A549 (cell line): ENCODE measurements around the gene NEIL3. TPM values are rescaled to one million over a fixed set of nuclear protein-coding genes. Genes with fewer than 3 reads are reported as not detected.

Experiments
- ATAC-seq, 2 experiments: fragments of 200-7000 bp in 1 of 2; fragments of >200 bp in 1 of 2; cut with Nextera tagmentation in 1 of 2; cut with Tn5 transposase in 1 of 2; 3 replicates each; pipeline versions ENCODE4 v1.8.0 to v1.9.1; 2018 to 2020; ENCODE audit warnings: mild to moderate bottlenecking in 1 of 2, moderate library complexity in 1 of 2
- CTCF ChIA-PET: fragments of 300-600 bp; sonication (Branson Sonifier 250); formaldehyde crosslinking; extraction: SDS; loops from one replicate; lab custom pipeline; 2021; ENCODE audit warnings: antibody characterized with exemption, inconsistent platforms; lab: Yijun Ruan, JAX
- POLR2A ChIA-PET: fragments of 350-600 bp; formaldehyde crosslinking; extraction: SDS; loops from one replicate; lab custom pipeline; 2021; ENCODE audit warnings: antibody characterized with exemption, inconsistent platforms; lab: Yijun Ruan, JAX
- DNase-seq, 2 experiments: peaks; one replicate each; pipeline versions ENCODE4 v3.0.0 to v3.0.0-alpha.2; 2011 to 2016; ENCODE audit warnings: low read depth in 1 of 2, low spot score in 1 of 2
- FAIRE-seq: peaks from 2 replicates; lab custom pipeline; 2011; peaks lifted over from hg19 to GRCh38; lab: Jason Lieb, UNC
- H3K27ac ChIP-seq, 2 experiments: fragments of >200 bp; sonication (Bioruptor Twin); formaldehyde crosslinking; 3 replicates each; pipeline ENCODE4 v1.5.1; 2016 to 2017
- H3K4me1 ChIP-seq: fragments of >200 bp; sonication (Bioruptor Twin); formaldehyde crosslinking; 3 replicates; pipeline ENCODE4 v1.6.1; 2016
- H3K4me2 ChIP-seq: fragments of >200 bp; sonication (Bioruptor Twin); formaldehyde crosslinking; 3 replicates; pipeline ENCODE4 v1.6.1; 2016
- H3K4me3 ChIP-seq: fragments of >200 bp; sonication (Bioruptor Twin); formaldehyde crosslinking; 3 replicates; pipeline ENCODE4 v1.5.1; 2016
- H3K9me3 ChIP-seq: fragments of >200 bp; sonication (Bioruptor Twin); formaldehyde crosslinking; 3 replicates; pipeline ENCODE4 v1.6.1; 2016
- ATOH8 ChIP-seq: fragments of 250-450 bp; sonication (Bioruptor Pico); IDR thresholded peaks from 2 replicates; pipeline ENCODE4 v1.5.0; 2020; ENCODE audit warnings: low read depth, mild to moderate bottlenecking, moderate library complexity
- CBX2 ChIP-seq: fragments of 200-600 bp; sonication (generic); IDR thresholded peaks from 2 replicates; pipeline ENCODE4 v1.6.1; 2016; ENCODE audit warnings: low read depth, mild to moderate bottlenecking, borderline replicate concordance
- CBX8 ChIP-seq: fragments of 200-600 bp; sonication (generic); IDR thresholded peaks from 2 replicates; pipeline ENCODE4 v1.6.1; 2016
- CEBPB ChIP-seq, 2 experiments: fragments of >200 bp in 1 of 2; sonication (Bioruptor Twin) in 1 of 2; formaldehyde crosslinking in 1 of 2; IDR thresholded peaks; 2 replicates each; pipeline ENCODE4 v1.6.1; 2012 to 2016
- EP300 ChIP-seq, 2 experiments: fragments of >200 bp; sonication (Bioruptor Twin); formaldehyde crosslinking; IDR thresholded peaks; 2 replicates in 1 of 2; 3 replicates in 1 of 2; pipeline ENCODE4 v1.6.1; 2016 to 2017
- FOSL2 ChIP-seq, 2 experiments: fragments of 450-650 bp in 1 of 2; fragments of >200 bp in 1 of 2; sonication (Bioruptor Twin) in 1 of 2; formaldehyde crosslinking; IDR thresholded peaks; 2 replicates each; pipeline versions ENCODE4 v1.5.0 to v1.6.1; 2016 to 2020; ENCODE audit warnings: mild to moderate bottlenecking in 1 of 2, moderate library complexity in 1 of 2
- GATA3 ChIP-seq: IDR thresholded peaks from 2 replicates; pipeline ENCODE4 v1.6.1; 2012; ENCODE audit warnings: borderline replicate concordance
- HDAC2 ChIP-seq: fragments of 200-600 bp; sonication (generic); IDR thresholded peaks from 2 replicates; pipeline ENCODE4 v1.6.1; 2016
- HES2 ChIP-seq: fragments of >200 bp; sonication (Bioruptor Twin); formaldehyde crosslinking; IDR thresholded peaks from 2 replicates; pipeline ENCODE4 v1.6.1; 2016
- HEYL ChIP-seq: fragments of 250-450 bp; sonication (Bioruptor Pico); IDR thresholded peaks from 2 replicates; pipeline ENCODE4 v1.8.0; 2021; ENCODE audit warnings: mild to moderate bottlenecking, moderate library complexity
- HOXB13 ChIP-seq: fragments of 250-450 bp; sonication (Bioruptor Pico); IDR thresholded peaks from 2 replicates; pipeline ENCODE4 v1.5.0; 2020; ENCODE audit warnings: low read depth, mild to moderate bottlenecking, moderate library complexity
- JUN ChIP-seq, 2 experiments: fragments of >200 bp; sonication (Bioruptor Twin); formaldehyde crosslinking; IDR thresholded peaks; 2 replicates in 1 of 2; 3 replicates in 1 of 2; pipeline ENCODE4 v1.6.1; 2016 to 2017
- KDM1A ChIP-seq: fragments of 200-600 bp; sonication (generic); IDR thresholded peaks from 2 replicates; pipeline ENCODE4 v1.6.1; 2016; ENCODE audit warnings: low read depth, mild to moderate bottlenecking
- MAFK ChIP-seq: fragments of 450-650 bp; IDR thresholded peaks from 2 replicates; pipeline ENCODE4 v1.6.1; 2014; ENCODE audit not compliant: partially characterized antibody
- MAX ChIP-seq: IDR thresholded peaks from 2 replicates; pipeline ENCODE4 v1.6.1; 2012
- MAZ ChIP-seq: fragments of 150-350 bp; IDR thresholded peaks from 2 replicates; pipeline ENCODE4 v1.6.1; 2014; ENCODE audit warnings: antibody characterized with exemption, low read depth, low read length, borderline replicate concordance
- NR3C1 ChIP-seq: fragments of >200 bp; sonication (Bioruptor Twin); formaldehyde crosslinking; IDR thresholded peaks from 3 replicates; pipeline ENCODE4 v1.6.1; 2017
- POLR2A ChIP-seq: IDR thresholded peaks from 2 replicates; pipeline ENCODE4 v1.6.1; 2012; ENCODE audit warnings: mild to moderate bottlenecking, low read length
- POLR2AphosphoS2 ChIP-seq: conservative IDR thresholded peaks from 2 replicates; pipeline ENCODE4 v1.6.1; 2012; ENCODE audit warnings: low read length, improper control_type of control experiment, inconsistent platforms
- RAD21 ChIP-seq, 2 experiments: fragments of >200 bp in 1 of 2; sonication (Bioruptor Twin) in 1 of 2; formaldehyde crosslinking in 1 of 2; IDR thresholded peaks in 1 of 2; conservative IDR thresholded peaks in 1 of 2; 2 replicates in 1 of 2; 3 replicates in 1 of 2; pipeline ENCODE4 v1.6.1; 2012 to 2018; ENCODE audit warnings: inconsistent platforms in 1 of 2
- RFX5 ChIP-seq: fragments of 450-650 bp; IDR thresholded peaks from 2 replicates; pipeline ENCODE4 v1.7.1; 2014; ENCODE audit warnings: antibody characterized with exemption, mild to moderate bottlenecking, moderate library complexity
- RNF2 ChIP-seq: fragments of 200-600 bp; sonication (generic); IDR thresholded peaks from 2 replicates; pipeline ENCODE4 v1.6.1; 2016; ENCODE audit warnings: low read depth, mild to moderate bottlenecking, antibody characterized with exemption, moderate library complexity, borderline replicate concordance
- SMC3 ChIP-seq: fragments of >200 bp; sonication (Bioruptor Twin); formaldehyde crosslinking; IDR thresholded peaks from 3 replicates; pipeline ENCODE4 v1.6.1; 2018; ENCODE audit warnings: inconsistent platforms
- SREBF2 ChIP-seq: fragments of 450-650 bp; IDR thresholded peaks from 2 replicates; pipeline ENCODE4 v1.6.1; 2014; ENCODE audit warnings: mild to moderate bottlenecking, moderate library complexity
- TP53 ChIP-seq: fragments of 250-450 bp; sonication (Bioruptor Pico); IDR thresholded peaks from 2 replicates; pipeline ENCODE4 v1.5.0; 2021; ENCODE audit warnings: mild to moderate bottlenecking, moderate library complexity
- USF2 ChIP-seq: fragments of 450-650 bp; IDR thresholded peaks from 2 replicates; pipeline ENCODE4 v1.6.1; 2014; ENCODE audit warnings: antibody characterized with exemption
- ZFP36 ChIP-seq: fragments of 450-650 bp; IDR thresholded peaks from 2 replicates; pipeline ENCODE4 v1.6.1; 2014; ENCODE audit warnings: borderline replicate concordance; ENCODE audit not compliant: partially characterized antibody
- ZSCAN20 ChIP-seq: fragments of 250-450 bp; sonication (Bioruptor Pico); IDR thresholded peaks from 2 replicates; pipeline ENCODE4 v1.8.0; 2022; ENCODE audit warnings: mild to moderate bottlenecking, moderate library complexity
- WGBS: methylation state at CpG from one replicate; pipeline ENCODE4 v1.1.6; 2017; ENCODE audit errors: missing lambda C conversion rate; 5-methylcytosine and 5-hydroxymethylcytosine counted together
- polyA plus RNA-seq, 4 experiments: library from polyadenylated mRNA; depleted of rRNA in 3 of 4; stranded (reverse); fragments of >200 nt; fragmentation: RNase III in 1 of 4; extraction: RNeasy Plus Mini Kit Qiagen cat#74134 plus additional on column Dnase treatment in 1 of 4; gene quantifications; 2 replicates in 3 of 4; 3 replicates in 1 of 4; pipeline ENCODE4 v1.2.3, GENCODE V29; 2011 to 2017

The NEIL3 gene
- polyA plus RNA-seq, 2 of the 4 experiments (the other 2 are of a cell fraction), result 23.4 to 42.0 TPM

GRCh38 chr4:177391953-177392352 lies 82.3 kb downstream of the NEIL3 start:
- ATAC-seq (no peak), FAIRE-seq (no peak)
- Histone ChIP-seq H3K27ac (no peak overlapping the region), H3K4me2 (no peak overlapping the region)
- POLR2A ChIA-PET, result no interaction called here
- TF ChIP-seq MAFK, result no peak
- TF ChIP-seq CEBPB (IDR thresholded peaks at IDR 0.05), result no peak
- TF ChIP-seq ATOH8 (CRISPR knock-in tag), result no peak
- TF ChIP-seq HDAC2, result no peak
- TF ChIP-seq HES2, result no peak
- no peak for TF ChIP-seq GATA3
- TF ChIP-seq NR3C1, result no peak
- no peak for TF ChIP-seq USF2
- no peak for TF ChIP-seq MAX
- no peak for TF ChIP-seq POLR2A
- no peak for TF ChIP-seq JUN (IDR thresholded peaks at IDR 0.05)
- no peak for TF ChIP-seq TP53 (CRISPR knock-in tag)
- no peak for TF ChIP-seq RFX5
- TF ChIP-seq ZFP36, result no peak
- no peak for TF ChIP-seq CBX8
- TF ChIP-seq CBX2, result no peak
- TF ChIP-seq, all 56 proteins: peak for 0
- 37% methylated on average over 6 of the region's 6 CpGs for WGBS
- H3K4me3 ChIP-seq, result no peak overlapping the region
- no peaks in the 10 kb centered on the region for H3K4me1 ChIP-seq
- H3K9me3 ChIP-seq, result no peaks in the 10 kb centered on the region
- no peak for DNase-seq
- CTCF ChIA-PET, result no interaction called here

- 73% methylated on average over 7 of the region's 8 CpGs for WGBS
- ChIA-PET CTCF (no interaction called here), POLR2A (no interaction called here)
- no peak for FAIRE-seq
- Histone ChIP-seq H3K4me3 (no peak overlapping the region), H3K4me1 (no peaks in the 10 kb centered on the region), H3K9me3 (no peaks in the 10 kb centered on the region), H3K27ac (no peak overlapping the region), H3K4me2 (no peak overlapping the region)
- DNase-seq, result no peak
- no peak for ATAC-seq
- TF ChIP-seq ZSCAN20 (CRISPR knock-in tag) (no peak), RAD21 (conservative IDR thresholded peaks at IDR 0.05 in 1 of 2, IDR thresholded peaks at IDR 0.05 in 1 of 2) (no peak), SREBF2 (no peak), HOXB13 (CRISPR knock-in tag) (no peak), ATOH8 (CRISPR knock-in tag) (no peak), MAFK (no peak), HES2 (no peak), MAZ (no peak), KDM1A (no peak), EP300 (IDR thresholded peaks at IDR 0.05) (no peak), FOSL2 (IDR thresholded peaks at IDR 0.05) (no peak), FOSL2 (CRISPR knock-in tag; IDR thresholded peaks at IDR 0.05) (no peak), POLR2AphosphoS2 (no peak), CBX2 (no peak), RNF2 (no peak), HEYL (no peak), NR3C1 (no peak), SMC3 (no peak)
These were observed 83.6 kb downstream of the NEIL3 start for GRCh38 chr4:177393236-177393635.
